ENCODE measurements around the gene UBAP2. TPM values are rescaled to one million over a fixed set of nuclear protein-coding genes. Genes with fewer than 3 reads are reported as not detected.
A peak's percentile ranks its signal among the peaks of the same experiment; 100 is the strongest.

UBAP2 gene
- total and polyA plus RNA-seq, 9 donors = 12.7 to 46.7 (median 33.4) TPM

DNA sequence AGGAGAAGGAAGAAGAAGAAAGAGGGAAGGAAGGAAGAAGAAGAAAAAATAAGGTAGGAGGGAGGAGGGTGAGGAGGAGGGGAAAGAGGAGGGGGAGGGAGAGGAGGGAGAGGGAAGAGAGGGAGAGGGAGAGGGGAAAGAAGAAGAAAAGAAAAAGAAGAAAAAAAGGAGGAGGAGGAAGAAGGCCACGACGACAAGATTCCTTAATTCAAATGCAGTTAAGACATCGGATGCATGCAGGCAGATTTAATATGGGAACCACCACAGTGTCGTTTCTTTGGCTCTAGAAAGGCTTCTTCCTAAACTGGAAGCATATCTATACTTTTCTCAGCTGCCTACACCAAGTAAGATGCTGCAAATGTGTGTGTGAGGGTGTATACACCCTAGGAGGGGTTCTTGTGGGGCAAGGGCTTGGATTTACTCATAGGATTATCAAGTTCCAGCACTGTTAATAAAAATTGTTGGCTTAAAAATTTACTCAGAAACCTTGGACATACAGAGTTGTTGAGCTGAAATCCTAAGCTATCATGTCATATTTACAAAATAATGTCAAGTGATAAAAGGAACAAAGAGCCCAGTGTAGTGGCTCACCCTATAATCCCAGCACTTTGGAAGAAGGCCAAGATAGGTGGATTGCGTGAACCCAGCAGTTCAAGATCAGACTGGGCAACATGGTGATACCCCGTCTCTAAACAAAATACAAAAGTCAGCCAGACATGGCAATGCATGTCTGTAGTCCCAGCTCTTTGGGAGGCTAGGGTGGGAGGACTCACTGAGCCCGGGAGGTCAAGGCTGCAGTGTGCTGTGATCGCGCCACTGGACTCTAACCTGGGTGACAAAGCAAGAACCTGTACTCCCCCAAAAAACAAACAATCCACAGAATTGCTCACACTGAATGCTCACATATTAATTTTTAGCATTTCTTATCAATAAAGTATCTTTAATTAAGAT, 108.5 kb downstream of the UBAP2 start:
- TF ChIP-seq POLR2A (IDR thresholded peaks at IDR 0.05) = no peak
- TF ChIP-seq, protein P1, sequence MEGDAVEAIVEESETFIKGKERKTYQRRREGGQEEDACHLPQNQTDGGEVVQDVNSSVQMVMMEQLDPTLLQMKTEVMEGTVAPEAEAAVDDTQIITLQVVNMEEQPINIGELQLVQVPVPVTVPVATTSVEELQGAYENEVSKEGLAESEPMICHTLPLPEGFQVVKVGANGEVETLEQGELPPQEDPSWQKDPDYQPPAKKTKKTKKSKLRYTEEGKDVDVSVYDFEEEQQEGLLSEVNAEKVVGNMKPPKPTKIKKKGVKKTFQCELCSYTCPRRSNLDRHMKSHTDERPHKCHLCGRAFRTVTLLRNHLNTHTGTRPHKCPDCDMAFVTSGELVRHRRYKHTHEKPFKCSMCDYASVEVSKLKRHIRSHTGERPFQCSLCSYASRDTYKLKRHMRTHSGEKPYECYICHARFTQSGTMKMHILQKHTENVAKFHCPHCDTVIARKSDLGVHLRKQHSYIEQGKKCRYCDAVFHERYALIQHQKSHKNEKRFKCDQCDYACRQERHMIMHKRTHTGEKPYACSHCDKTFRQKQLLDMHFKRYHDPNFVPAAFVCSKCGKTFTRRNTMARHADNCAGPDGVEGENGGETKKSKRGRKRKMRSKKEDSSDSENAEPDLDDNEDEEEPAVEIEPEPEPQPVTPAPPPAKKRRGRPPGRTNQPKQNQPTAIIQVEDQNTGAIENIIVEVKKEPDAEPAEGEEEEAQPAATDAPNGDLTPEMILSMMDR (IDR thresholded peaks at IDR 0.05) = no peak
- no peak for TF ChIP-seq EP300 (IDR thresholded peaks at IDR 0.05)
- H3K27ac ChIP-seq = peak overlapping the region in 1 of 2 donors; percentile 8
- DNase-seq = no peak
- no peak overlapping the region for H3K4me3 ChIP-seq
- intact Hi-C loops (cut with DNase I) = no loop called here
- no peaks in the 10 kb centered on the region for H3K36me3 ChIP-seq
- H3K9me3 ChIP-seq = no peaks in the 10 kb centered on the region
- H3K4me1 ChIP-seq (ENCODE audit: insufficient read depth) = peaks cover 3% of the 10 kb centered on the region
- WGBS, 3 donors = 17 to 34% (median 20%) methylated on average over 9 of the region's 9 CpGs
- H3K27me3 ChIP-seq = no peaks in the 10 kb centered on the region

DNA sequence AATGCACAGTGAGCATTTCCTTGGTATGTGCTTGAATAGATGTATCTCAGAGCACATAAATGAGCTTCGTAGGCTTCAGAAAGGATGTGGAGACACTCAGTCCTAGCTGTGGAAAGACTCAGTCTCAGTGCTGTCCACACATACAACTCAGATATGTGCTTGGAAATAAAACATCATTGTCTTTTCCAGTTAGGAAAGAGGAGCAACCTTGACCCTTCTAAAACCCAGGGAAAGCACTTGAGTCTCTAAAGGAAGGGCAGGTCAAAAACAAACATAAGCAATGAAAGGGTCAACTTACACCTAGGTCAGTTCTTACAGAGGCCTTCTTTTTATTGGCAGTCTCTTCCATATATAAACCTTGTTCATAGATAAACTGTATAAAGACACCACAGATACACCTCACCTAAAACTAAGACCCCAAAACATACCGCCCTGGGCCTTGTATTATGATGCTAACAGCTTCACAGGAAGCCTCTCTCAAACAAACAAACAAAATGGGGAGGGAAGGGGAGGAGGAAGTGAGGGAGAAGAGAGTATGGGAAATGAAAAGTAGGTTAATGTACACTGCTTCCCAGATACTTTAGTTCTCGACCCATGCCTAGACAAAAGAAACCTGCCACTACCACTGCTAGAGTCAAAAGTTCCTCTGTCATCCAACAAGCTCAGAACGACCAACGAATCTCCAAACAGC, 114.4 kb downstream of the UBAP2 start:
- Histone ChIP-seq H3K36me3 (no peaks in the 10 kb centered on the region), H3K27me3 (no peaks in the 10 kb centered on the region), H3K27ac (no peak overlapping the region), H3K9me3 (no peaks in the 10 kb centered on the region), H3K4me3 (no peak overlapping the region), H3K4me1 (ENCODE audit: insufficient read depth) (no peaks in the 10 kb centered on the region)
- whole genome bisulfite sequencing, 3 donors = 77 to 85% (median 79%) methylated on average over 5 of the region's 5 CpGs
- TF ChIP-seq POLR2A (IDR thresholded peaks at IDR 0.05) = no peak
- TF ChIP-seq, protein P1 (IDR thresholded peaks at IDR 0.05) = no peak
- no peak for TF ChIP-seq EP300 (IDR thresholded peaks at IDR 0.05)
- DNase-seq = no peak
- intact Hi-C loops (cut with DNase I) = no loop called here

DNA sequence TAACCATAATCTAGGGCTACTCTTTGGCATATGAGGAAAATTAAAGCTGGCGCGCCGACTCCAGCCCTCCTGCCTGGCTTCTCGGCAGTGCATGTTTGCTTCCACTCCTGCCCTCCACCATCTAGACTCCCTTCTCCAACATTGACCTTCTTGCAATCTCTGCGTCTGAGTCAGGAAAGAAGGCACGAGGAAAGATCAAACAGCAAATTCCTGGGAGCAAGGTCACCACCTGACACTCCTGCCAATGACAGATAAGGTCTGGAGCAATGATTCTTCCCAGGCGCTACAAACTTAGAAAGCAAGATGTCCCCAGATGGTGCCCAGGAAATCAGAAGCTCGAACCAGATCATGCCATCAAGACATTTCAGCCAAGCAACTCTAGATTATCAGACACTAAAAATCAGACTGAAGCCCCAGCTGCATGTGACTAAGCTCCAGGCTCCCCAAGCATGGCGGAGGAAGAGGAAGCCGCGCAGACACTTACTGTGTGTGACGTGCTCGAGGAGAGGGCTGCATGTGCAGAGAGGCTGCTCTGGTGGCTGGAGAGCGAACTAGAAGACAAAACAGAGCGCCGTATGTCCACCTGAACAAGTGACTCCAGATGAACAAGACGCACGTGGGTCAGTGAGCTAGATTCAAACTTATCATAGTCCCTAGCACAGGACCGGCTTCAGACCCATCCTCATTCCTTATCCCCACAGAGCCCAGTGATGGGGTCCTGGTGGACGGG, 116.4 kb downstream of the UBAP2 start:
- Histone ChIP-seq H3K36me3 (no peaks in the 10 kb centered on the region), H3K4me3 (no peak overlapping the region), H3K27me3 (no peaks in the 10 kb centered on the region), H3K4me1 (ENCODE audit: insufficient read depth) (no peaks in the 10 kb centered on the region), H3K9me3 (no peaks in the 10 kb centered on the region), H3K27ac (no peak overlapping the region)
- WGBS, 3 donors = 76 to 84% (median 80%) methylated on average over 20 of the region's 20 CpGs
- TF ChIP-seq EP300 (IDR thresholded peaks at IDR 0.05) = no peak
- TF ChIP-seq, protein P1 (IDR thresholded peaks at IDR 0.05) = no peak
- TF ChIP-seq POLR2A (IDR thresholded peaks at IDR 0.05) = no peak
- intact Hi-C loops (cut with DNase I) = no loop called here
- DNase-seq = no peak

DNA sequence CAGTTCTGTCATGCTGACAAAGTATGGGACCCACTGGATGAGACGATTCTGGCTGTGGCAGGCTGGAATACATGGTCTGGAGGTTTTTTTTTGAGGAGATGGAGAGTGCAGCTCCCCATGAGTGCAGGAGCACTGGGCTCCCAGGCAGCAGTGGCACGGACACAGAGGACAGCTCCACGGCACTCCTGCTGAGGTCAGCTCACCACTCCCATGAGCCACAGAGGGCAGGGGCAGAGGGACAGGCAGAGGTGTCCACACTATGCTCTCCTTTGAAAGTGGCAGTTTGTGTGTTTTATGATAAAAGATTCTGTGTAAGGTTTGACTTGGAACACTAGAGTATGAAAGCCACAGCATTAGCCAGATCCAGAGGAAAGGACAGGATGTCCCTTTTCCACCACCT, 117.4 kb downstream of the UBAP2 start:
- DNase-seq = no peak
- Histone ChIP-seq H3K4me1 (ENCODE audit: insufficient read depth) (no peaks in the 10 kb centered on the region), H3K36me3 (no peaks in the 10 kb centered on the region), H3K27me3 (no peaks in the 10 kb centered on the region), H3K27ac (no peak overlapping the region), H3K4me3 (no peak overlapping the region), H3K9me3 (no peaks in the 10 kb centered on the region)
- intact Hi-C loops (cut with DNase I) = no loop called here
- no peak for TF ChIP-seq EP300 (IDR thresholded peaks at IDR 0.05)
- TF ChIP-seq POLR2A (IDR thresholded peaks at IDR 0.05) = no peak
- TF ChIP-seq, protein P1 (IDR thresholded peaks at IDR 0.05) = no peak
- 82 to 93% (median 88%) methylated on average over 3 of the region's 3 CpGs for WGBS, 3 donors

Measured in ovary (tissue), 9 donors.